Measurements from ENCODE around the gene PRTG. TPM values are rescaled to one million over a fixed set of nuclear protein-coding genes. Genes with fewer than 3 reads are reported as not detected.

PRTG gene
- total and polyA plus RNA-seq, 2 of the 13 experiments (the other 11 are each of a cell fraction or from before 2014, with no cell fraction given), result 13.2 to 22.3 TPM

GRCh38 chr15:55574096-55574495, 168.9 kb downstream of the PRTG start (continued):
- no peak for TF ChIP-seq MTF2 (CRISPR knock-in tag; IDR thresholded peaks at IDR 0.05; ENCODE audit: borderline replicate concordance)
- TF ChIP-seq ZNF543 (CRISPR knock-in tag; IDR thresholded peaks at IDR 0.05), result no peak
- no peak for TF ChIP-seq SMAD1 (CRISPR knock-in tag; IDR thresholded peaks at IDR 0.05; ENCODE audit: borderline replicate concordance, low read depth)
- no peak for TF ChIP-seq ZNF572 (CRISPR knock-in tag; IDR thresholded peaks at IDR 0.05)
- no peak for TF ChIP-seq ATF6 (CRISPR knock-in tag; conservative IDR thresholded peaks at IDR 0.05)
- TF ChIP-seq HES4 (CRISPR knock-in tag; IDR thresholded peaks at IDR 0.05; ENCODE audit: borderline replicate concordance), result no peak
- no peak for TF ChIP-seq MYC (CRISPR knock-in tag; IDR thresholded peaks at IDR 0.05; ENCODE audit: borderline replicate concordance)
- TF ChIP-seq RBM22 (optimal IDR thresholded peaks at IDR 0.05; ENCODE audit: low read length), result no peak

- no TSS peak for BruUV-seq (replicated peaks)
- TF ChIP-seq TEAD3 (CRISPR knock-in tag; optimal IDR thresholded peaks at IDR 0.05; ENCODE audit: borderline replicate concordance), result no peak
- no peak for TF ChIP-seq FLYWCH1 (CRISPR knock-in tag; IDR thresholded peaks at IDR 0.05)
- TF ChIP-seq ZNF737 (CRISPR knock-in tag; IDR thresholded peaks at IDR 0.05; ENCODE audit: borderline replicate concordance), result no peak
- TF ChIP-seq HMGXB4 (CRISPR knock-in tag; IDR thresholded peaks at IDR 0.05; ENCODE audit: borderline replicate concordance in 1 of 2, low read depth in 1 of 2), result no peak
- no peak for TF ChIP-seq RAD51 (IDR thresholded peaks at IDR 0.05; ENCODE audit: borderline replicate concordance)
- no peak for TF ChIP-seq ZNF296 (CRISPR knock-in tag; conservative IDR thresholded peaks at IDR 0.05)
- TF ChIP-seq ZMAT5 (CRISPR knock-in tag; IDR thresholded peaks at IDR 0.05; ENCODE audit: borderline replicate concordance, low read depth), result no peak
- TF ChIP-seq RCOR2 (CRISPR knock-in tag; IDR thresholded peaks at IDR 0.05), result no peak
- no peak for TF ChIP-seq ZBTB7B (CRISPR knock-in tag; IDR thresholded peaks at IDR 0.05)
- no peak for TF ChIP-seq YEATS4 (CRISPR knock-in tag; IDR thresholded peaks at IDR 0.05; ENCODE audit: borderline replicate concordance)
- TF ChIP-seq TEF (CRISPR knock-in tag; IDR thresholded peaks at IDR 0.05), result no peak
- no peak for TF ChIP-seq GABPA (IDR thresholded peaks at IDR 0.05; ENCODE audit: low read depth, low read length)
- TF ChIP-seq GABPA (CRISPR knock-in tag; IDR thresholded peaks at IDR 0.05; ENCODE audit: low read depth), result no peak
- Histone ChIP-seq H3K79me2 (ENCODE audit: insufficient read depth, low read length) (no peaks in the 10 kb centered on the region), H3K36me3 (replicated peaks in 1 of 2; ENCODE audit: control insufficient read depth in 1 of 2, insufficient read depth in 2 of 2, low read length in 2 of 2) (no peaks in the 10 kb centered on the region), H3K27ac (ENCODE audit: extremely low read length, insufficient read depth, low read length) (no peak overlapping the region), H3K4me2 (ENCODE audit: low read depth, low read length) (no peak overlapping the region), H3K27me3 (ENCODE audit: control insufficient read depth in 1 of 2, insufficient read depth in 2 of 2, low read length in 2 of 2) (no peaks in the 10 kb centered on the region), H4K20me1 (ENCODE audit: insufficient read depth, low read length) (no peaks in the 10 kb centered on the region), H3K4me1 (ENCODE audit: insufficient read depth, low read length) (no peaks in the 10 kb centered on the region), H3K9ac (ENCODE audit: insufficient read depth, low read depth, low read length) (no peak overlapping the region), H3K4me3 (replicated peaks in 1 of 3; ENCODE audit: insufficient read depth in 1 of 3, low read depth in 2 of 3, low read length in 3 of 3) (no peak overlapping the region), H3K9me3 (ENCODE audit: low read length) (no peaks in the 10 kb centered on the region), H2AFZ (ENCODE audit: low read length) (no peak overlapping the region)
- DNase-seq (ENCODE audit: low spot score) (no peak), ATAC-seq (no peak), FAIRE-seq (no peak)
- in situ Hi-C loops (cut with HindIII; ENCODE audit: extremely low pct_ligation_motif_present, low pct_unique_long_range_greater_than_20kb) (no loop called here), intact Hi-C loops (cut with micrococcal nuclease; ENCODE audit: unreplicated experiment) (no loop called here)
- POLR2A ChIA-PET, result no interaction called here
- CTCF ChIA-PET (ENCODE audit: low intra/inter-chr PET ratio, low total read pairs), result no interaction called here
Measured at GRCh38 chr15:55573224-55573623, 169.7 kb downstream of the PRTG start.

Measured in HepG2 (cell line).